A673 (cell line): ENCODE results near the gene CMC2. TPM values are rescaled to one million over a fixed set of nuclear protein-coding genes. Genes with fewer than 3 reads are reported as not detected.
A peak's percentile ranks its signal among the peaks of the same experiment; 100 is the strongest.

Experiments
- BruUV-seq: library from RNA; stranded (reverse); fragments of 400-500 nt; replicated peaks from 2 replicates; lab custom pipeline; 2021; lab: Mats Ljungman, UMichigan
- CTCF ChIA-PET: fragments of 300-600 bp; sonication (Branson Sonifier 250); formaldehyde crosslinking; loops from one replicate; lab custom pipeline; 2022; ENCODE audit warnings: antibody characterized with exemption; lab: Charles Lee
- POLR2A ChIA-PET: fragments of 300-600 bp; sonication (Branson Sonifier 250); formaldehyde crosslinking; loops from one replicate; lab custom pipeline; 2022; ENCODE audit warnings: antibody characterized with exemption; ENCODE audit not compliant: low non-redundant PET; lab: Charles Lee
- DNase-seq: peaks from one replicate; pipeline ENCODE4 v3.0.0-alpha.2; 2015; ENCODE audit warnings: low spot score
- H3K27ac ChIP-seq: fragments of 200-600 bp; sonication (generic); 2 replicates; pipeline ENCODE4 v1.5.1; 2016; ENCODE audit warnings: mixed run types, low read depth, mild to moderate bottlenecking, mixed read lengths, antibody characterized with exemption, low read length; ENCODE audit not compliant: poor library complexity, severe bottlenecking
- H3K27me3 ChIP-seq: fragments of 200-600 bp; sonication (generic); replicated peaks from 2 replicates; pipeline ENCODE4 v1.6.1; 2017; ENCODE audit warnings: mixed run types, low read depth, mild to moderate bottlenecking, mixed read lengths, antibody characterized with exemption, low read length; ENCODE audit not compliant: insufficient read depth, poor library complexity
- H3K36me3 ChIP-seq: fragments of 200-600 bp; sonication (generic); 2 replicates; pipeline ENCODE4 v1.6.1; 2016; ENCODE audit warnings: mixed run types, mild to moderate bottlenecking, mixed read lengths, antibody characterized with exemption, low read length; ENCODE audit not compliant: insufficient read depth, poor library complexity, severe bottlenecking
- H3K4me1 ChIP-seq: fragments of 200-600 bp; sonication (generic); 2 replicates; pipeline ENCODE4 v1.6.1; 2017; ENCODE audit warnings: mixed run types, mild to moderate bottlenecking, mixed read lengths, antibody characterized with exemption, low read length; ENCODE audit not compliant: insufficient read depth, poor library complexity, severe bottlenecking
- H3K4me3 ChIP-seq: fragments of 200-600 bp; sonication (generic); 2 replicates; pipeline ENCODE4 v1.5.1; 2016; ENCODE audit warnings: low read depth, mixed run types, mild to moderate bottlenecking, mixed read lengths, low read length; ENCODE audit not compliant: poor library complexity, severe bottlenecking
- H3K9me3 ChIP-seq: fragments of 200-600 bp; sonication (generic); 2 replicates; pipeline ENCODE4 v1.6.1; 2016; ENCODE audit warnings: mixed run types, low read depth, mild to moderate bottlenecking, mixed read lengths, antibody characterized with exemption, low read length; ENCODE audit not compliant: poor library complexity, severe bottlenecking
- CTCF ChIP-seq: fragments of 300-800, 200-600 bp; sonication (generic); conservative IDR thresholded peaks from 2 replicates; pipeline ENCODE4 v1.5.1; 2017; ENCODE audit warnings: low read depth, mild to moderate bottlenecking, antibody characterized with exemption, low read length, moderate library complexity, mixed read lengths
- EZH2 ChIP-seq: fragments of 200-600 bp; sonication (generic); IDR thresholded peaks from 2 replicates; pipeline ENCODE4 v1.6.1; 2017; ENCODE audit warnings: borderline replicate concordance, low read depth, mild to moderate bottlenecking, mixed read lengths, antibody characterized with exemption, low read length; ENCODE audit not compliant: poor library complexity, severe bottlenecking
- intact Hi-C: fragments of 100-400 bp; cut with micrococcal nuclease; formaldehyde crosslinking; loops from one replicate; pipeline ENCODE4 v1.10.0; 2022; ENCODE audit not compliant: unreplicated experiment
- total RNA-seq: library from RNA; stranded (reverse); gene quantifications from 2 replicates; pipeline ENCODE4 v1.2.3, GENCODE V29; 2021

Gene CMC2
- total RNA-seq, 1 experiment from 2014 or later: 129 TPM

DNA sequence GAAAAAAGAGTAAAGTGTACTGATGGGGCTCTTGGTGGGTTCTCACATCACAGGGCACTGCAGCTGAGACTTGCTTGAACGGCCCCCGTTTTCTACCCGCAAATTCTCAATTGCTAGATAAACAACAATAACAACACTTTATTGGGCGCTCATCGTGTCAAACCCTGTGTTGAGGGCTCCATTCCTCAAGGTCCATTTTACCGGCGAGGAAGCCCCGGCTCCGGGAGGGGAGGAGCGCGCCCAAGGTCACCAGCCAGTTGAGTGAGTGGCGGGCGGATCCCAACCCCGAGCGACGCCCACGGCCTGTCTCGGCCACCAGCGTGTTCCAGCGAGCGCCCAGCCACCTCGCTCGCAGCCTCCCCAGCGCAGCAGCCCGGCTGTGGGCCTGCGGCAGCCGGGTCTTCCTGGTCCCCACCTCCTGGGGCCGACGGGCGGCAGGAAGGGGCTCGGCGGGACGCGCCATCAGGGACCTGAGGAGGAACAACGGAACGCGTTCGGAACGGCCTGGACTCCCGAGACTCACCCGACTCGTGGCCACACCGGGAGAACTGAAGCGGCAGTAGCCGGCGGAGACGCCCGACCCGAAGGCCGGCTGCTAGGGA lies 373 bp downstream of the CMC2 start:
- Histone ChIP-seq H3K4me1 (peaks cover 22% of the 10 kb centered on the region), H3K36me3 (no peaks in the 10 kb centered on the region), H3K27ac (peak overlapping the region; percentile 100), H3K9me3 (no peaks in the 10 kb centered on the region), H3K27me3 (no peaks in the 10 kb centered on the region), H3K4me3 (peak overlapping the region; percentile 71)
- POLR2A ChIA-PET: interaction anchor here (0.6 kb wide), 1 partner anchor 759 kb away, joined by 4 read pairs; no protein-coding TSS in a partner anchor
- TSS peak; percentile 42 for BruUV-seq
- intact Hi-C loops: loop anchor here (10.0 kb wide), 1 partner anchor 728 kb away; no protein-coding TSS in a partner anchor
- TF ChIP-seq EZH2 (no peak), CTCF (no peak)
- CTCF ChIA-PET: interaction anchor here (0.9 kb wide), 1 partner anchor 29 kb away, joined by 3 read pairs; the partner anchor contains the start of gene ATMIN
- no peak for DNase-seq

DNA sequence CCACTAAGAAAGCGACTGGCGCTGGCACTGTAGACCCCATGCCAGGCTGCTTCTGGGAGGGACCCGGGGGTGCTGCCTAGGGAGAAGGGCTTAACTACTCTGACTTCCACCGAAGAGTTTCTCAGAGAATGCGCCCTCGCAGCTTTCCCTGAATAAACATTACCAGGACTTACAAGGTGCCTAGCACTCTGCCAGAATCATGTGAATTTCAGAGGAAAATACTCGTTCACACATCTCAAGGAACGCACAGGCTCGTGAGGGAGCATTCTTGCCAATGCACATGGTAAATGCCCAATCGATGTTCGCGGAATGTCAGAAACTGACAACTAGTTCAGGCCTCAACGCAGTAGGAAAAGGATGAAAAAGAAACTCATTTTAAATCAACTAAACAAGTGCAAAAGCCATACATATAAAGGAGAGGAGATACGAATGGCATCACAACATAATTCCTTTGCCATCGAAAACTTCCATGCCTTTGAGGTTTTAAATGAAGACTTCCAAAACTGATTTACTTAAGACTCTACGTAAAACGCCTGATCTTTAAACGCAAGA lies 999 bp downstream of the CMC2 start:
- BruUV-seq: no TSS peak

More for the DNA sequence above, 999 bp downstream of the CMC2 start:
- ChIA-PET CTCF (interaction anchor here (0.6 to 0.7 kb wide), 2 partner anchors 8 to 37 kb away, joined by 3 to 4 read pairs; no protein-coding TSS in a partner anchor), POLR2A (no interaction called here)
- Histone ChIP-seq H3K27ac (peak overlapping the region; percentile 100), H3K4me1 (peaks cover 22% of the 10 kb centered on the region), H3K36me3 (no peaks in the 10 kb centered on the region), H3K9me3 (no peaks in the 10 kb centered on the region), H3K27me3 (no peaks in the 10 kb centered on the region), H3K4me3 (peak overlapping the region; percentile 71)
- intact Hi-C loops: loop anchor here (10.0 kb wide), 1 partner anchor 729 kb away; no protein-coding TSS in a partner anchor
- DNase-seq: peak; percentile 12
- TF ChIP-seq CTCF (no peak), EZH2 (no peak)
